Measurements from ENCODE around the gene PWWP2B. TPM values are rescaled to one million over a fixed set of nuclear protein-coding genes. Genes with fewer than 3 reads are reported as not detected.
A peak's percentile ranks its signal among the peaks of the same experiment; 100 is the strongest.

PWWP2B gene
- total and polyA plus RNA-seq, 2 of the 13 experiments (the other 11 are each of a cell fraction or from before 2014, with no cell fraction given), result 2.3 to 4.7 TPM

DNA sequence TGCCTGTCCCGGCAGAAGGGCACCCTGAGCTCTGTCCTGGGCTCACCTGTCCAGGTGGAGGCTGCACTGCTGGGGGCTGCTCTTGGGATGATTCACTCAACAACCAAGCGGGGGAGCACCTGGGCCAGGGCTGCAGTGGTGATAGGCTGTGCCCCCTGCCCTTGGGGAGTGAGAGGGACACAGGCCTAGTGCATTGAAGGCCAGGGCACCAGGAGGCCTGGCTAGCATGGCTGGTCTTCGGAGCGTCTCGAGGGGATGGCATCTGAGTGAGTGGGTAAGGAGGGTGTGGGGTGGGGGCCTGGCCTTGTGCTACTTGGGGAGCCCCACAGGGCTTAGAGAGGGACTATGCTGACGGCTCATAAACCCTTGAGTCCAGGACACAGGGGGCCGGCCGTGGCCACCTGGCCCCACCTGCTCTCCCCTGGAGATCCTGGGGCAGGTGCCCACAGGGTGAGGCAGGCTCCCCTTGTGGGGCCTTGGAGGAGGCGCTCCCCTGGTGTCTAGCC is 3.1 kb downstream of the PWWP2B start (continued):
- TF ChIP-seq, protein P1, sequence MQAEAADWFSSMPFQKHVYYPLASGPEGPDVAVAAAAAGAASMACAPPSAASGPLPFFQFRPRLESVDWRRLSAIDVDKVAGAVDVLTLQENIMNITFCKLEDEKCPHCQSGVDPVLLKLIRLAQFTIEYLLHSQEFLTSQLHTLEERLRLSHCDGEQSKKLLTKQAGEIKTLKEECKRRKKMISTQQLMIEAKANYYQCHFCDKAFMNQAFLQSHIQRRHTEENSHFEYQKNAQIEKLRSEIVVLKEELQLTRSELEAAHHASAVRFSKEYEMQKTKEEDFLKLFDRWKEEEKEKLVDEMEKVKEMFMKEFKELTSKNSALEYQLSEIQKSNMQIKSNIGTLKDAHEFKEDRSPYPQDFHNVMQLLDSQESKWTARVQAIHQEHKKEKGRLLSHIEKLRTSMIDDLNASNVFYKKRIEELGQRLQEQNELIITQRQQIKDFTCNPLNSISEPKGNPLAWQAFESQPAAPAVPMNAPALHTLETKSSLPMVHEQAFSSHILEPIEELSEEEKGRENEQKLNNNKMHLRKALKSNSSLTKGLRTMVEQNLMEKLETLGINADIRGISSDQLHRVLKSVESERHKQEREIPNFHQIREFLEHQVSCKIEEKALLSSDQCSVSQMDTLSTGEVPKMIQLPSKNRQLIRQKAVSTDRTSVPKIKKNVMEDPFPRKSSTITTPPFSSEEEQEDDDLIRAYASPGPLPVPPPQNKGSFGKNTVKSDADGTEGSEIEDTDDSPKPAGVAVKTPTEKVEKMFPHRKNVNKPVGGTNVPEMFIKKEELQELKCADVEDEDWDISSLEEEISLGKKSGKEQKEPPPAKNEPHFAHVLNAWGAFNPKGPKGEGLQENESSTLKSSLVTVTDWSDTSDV (CRISPR knock-in tag; IDR thresholded peaks at IDR 0.05), result no peak
- TF ChIP-seq, protein P2, sequence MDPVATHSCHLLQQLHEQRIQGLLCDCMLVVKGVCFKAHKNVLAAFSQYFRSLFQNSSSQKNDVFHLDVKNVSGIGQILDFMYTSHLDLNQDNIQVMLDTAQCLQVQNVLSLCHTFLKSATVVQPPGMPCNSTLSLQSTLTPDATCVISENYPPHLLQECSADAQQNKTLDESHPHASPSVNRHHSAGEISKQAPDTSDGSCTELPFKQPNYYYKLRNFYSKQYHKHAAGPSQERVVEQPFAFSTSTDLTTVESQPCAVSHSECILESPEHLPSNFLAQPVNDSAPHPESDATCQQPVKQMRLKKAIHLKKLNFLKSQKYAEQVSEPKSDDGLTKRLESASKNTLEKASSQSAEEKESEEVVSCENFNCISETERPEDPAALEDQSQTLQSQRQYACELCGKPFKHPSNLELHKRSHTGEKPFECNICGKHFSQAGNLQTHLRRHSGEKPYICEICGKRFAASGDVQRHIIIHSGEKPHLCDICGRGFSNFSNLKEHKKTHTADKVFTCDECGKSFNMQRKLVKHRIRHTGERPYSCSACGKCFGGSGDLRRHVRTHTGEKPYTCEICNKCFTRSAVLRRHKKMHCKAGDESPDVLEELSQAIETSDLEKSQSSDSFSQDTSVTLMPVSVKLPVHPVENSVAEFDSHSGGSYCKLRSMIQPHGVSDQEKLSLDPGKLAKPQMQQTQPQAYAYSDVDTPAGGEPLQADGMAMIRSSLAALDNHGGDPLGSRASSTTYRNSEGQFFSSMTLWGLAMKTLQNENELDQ (CRISPR knock-in tag; IDR thresholded peaks at IDR 0.05; ENCODE audit: borderline replicate concordance), result no peak
- no peak for TF ChIP-seq THAP11 (CRISPR knock-in tag; IDR thresholded peaks at IDR 0.05)
- TF ChIP-seq, protein P3, sequence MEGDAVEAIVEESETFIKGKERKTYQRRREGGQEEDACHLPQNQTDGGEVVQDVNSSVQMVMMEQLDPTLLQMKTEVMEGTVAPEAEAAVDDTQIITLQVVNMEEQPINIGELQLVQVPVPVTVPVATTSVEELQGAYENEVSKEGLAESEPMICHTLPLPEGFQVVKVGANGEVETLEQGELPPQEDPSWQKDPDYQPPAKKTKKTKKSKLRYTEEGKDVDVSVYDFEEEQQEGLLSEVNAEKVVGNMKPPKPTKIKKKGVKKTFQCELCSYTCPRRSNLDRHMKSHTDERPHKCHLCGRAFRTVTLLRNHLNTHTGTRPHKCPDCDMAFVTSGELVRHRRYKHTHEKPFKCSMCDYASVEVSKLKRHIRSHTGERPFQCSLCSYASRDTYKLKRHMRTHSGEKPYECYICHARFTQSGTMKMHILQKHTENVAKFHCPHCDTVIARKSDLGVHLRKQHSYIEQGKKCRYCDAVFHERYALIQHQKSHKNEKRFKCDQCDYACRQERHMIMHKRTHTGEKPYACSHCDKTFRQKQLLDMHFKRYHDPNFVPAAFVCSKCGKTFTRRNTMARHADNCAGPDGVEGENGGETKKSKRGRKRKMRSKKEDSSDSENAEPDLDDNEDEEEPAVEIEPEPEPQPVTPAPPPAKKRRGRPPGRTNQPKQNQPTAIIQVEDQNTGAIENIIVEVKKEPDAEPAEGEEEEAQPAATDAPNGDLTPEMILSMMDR (CRISPR knock-in tag; IDR thresholded peaks at IDR 0.05), result peak; percentile 51
- no peak for TF ChIP-seq ZNF543 (CRISPR knock-in tag; IDR thresholded peaks at IDR 0.05)
- TF ChIP-seq, protein P4, sequence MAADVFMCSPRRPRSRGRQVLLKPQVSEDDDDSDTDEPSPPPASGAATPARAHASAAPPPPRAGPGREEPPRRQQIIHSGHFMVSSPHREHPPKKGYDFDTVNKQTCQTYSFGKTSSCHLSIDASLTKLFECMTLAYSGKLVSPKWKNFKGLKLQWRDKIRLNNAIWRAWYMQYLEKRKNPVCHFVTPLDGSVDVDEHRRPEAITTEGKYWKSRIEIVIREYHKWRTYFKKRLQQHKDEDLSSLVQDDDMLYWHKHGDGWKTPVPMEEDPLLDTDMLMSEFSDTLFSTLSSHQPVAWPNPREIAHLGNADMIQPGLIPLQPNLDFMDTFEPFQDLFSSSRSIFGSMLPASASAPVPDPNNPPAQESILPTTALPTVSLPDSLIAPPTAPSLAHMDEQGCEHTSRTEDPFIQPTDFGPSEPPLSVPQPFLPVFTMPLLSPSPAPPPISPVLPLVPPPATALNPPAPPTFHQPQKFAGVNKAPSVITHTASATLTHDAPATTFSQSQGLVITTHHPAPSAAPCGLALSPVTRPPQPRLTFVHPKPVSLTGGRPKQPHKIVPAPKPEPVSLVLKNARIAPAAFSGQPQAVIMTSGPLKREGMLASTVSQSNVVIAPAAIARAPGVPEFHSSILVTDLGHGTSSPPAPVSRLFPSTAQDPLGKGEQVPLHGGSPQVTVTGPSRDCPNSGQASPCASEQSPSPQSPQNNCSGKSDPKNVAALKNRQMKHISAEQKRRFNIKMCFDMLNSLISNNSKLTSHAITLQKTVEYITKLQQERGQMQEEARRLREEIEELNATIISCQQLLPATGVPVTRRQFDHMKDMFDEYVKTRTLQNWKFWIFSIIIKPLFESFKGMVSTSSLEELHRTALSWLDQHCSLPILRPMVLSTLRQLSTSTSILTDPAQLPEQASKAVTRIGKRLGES (CRISPR knock-in tag; IDR thresholded peaks at IDR 0.05; ENCODE audit: borderline replicate concordance), result no peak
- TF ChIP-seq ZNF225 (CRISPR knock-in tag; IDR thresholded peaks at IDR 0.05), result no peak
